Measurements from ENCODE around the gene DAG1.

DNA sequence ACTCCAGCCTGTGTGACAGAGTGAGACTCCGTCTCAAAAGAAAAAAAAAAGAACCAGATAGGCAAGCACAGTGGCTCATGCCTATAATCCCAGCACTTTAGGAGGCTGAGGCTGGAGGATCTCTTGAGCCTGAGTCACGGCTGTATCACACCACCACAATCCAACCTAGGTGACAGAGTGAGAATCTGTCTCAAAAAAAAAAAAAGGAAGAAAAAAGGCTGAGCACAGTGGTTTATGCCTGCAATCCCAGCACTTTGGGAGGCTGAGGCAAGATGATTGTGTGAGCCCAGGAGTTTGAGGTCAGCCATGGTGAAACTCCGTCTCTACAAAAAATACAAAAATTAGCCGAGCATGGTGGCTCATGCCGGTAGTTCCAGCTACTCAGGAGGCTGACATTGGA is 35.3 kb upstream of the DAG1 start:
- TF ChIP-seq, protein P1, sequence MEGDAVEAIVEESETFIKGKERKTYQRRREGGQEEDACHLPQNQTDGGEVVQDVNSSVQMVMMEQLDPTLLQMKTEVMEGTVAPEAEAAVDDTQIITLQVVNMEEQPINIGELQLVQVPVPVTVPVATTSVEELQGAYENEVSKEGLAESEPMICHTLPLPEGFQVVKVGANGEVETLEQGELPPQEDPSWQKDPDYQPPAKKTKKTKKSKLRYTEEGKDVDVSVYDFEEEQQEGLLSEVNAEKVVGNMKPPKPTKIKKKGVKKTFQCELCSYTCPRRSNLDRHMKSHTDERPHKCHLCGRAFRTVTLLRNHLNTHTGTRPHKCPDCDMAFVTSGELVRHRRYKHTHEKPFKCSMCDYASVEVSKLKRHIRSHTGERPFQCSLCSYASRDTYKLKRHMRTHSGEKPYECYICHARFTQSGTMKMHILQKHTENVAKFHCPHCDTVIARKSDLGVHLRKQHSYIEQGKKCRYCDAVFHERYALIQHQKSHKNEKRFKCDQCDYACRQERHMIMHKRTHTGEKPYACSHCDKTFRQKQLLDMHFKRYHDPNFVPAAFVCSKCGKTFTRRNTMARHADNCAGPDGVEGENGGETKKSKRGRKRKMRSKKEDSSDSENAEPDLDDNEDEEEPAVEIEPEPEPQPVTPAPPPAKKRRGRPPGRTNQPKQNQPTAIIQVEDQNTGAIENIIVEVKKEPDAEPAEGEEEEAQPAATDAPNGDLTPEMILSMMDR (optimal IDR thresholded peaks at IDR 0.05 in 1 of 3, IDR thresholded peaks at IDR 0.05 in 1 of 3, conservative IDR thresholded peaks at IDR 0.05 in 1 of 3; ENCODE audit: extremely low read depth in 1 of 3, insufficient read depth in 2 of 3, low read length in 3 of 3): no peak
- TF ChIP-seq EZH2 (IDR thresholded peaks at IDR 0.05; ENCODE audit: low read length): no peak

Data from keratinocyte (primary cell).